HG03025 (cell line): ENCODE results near the gene PPARD.

Experiments
- ATAC-seq: cut with Tn5 transposase; IDR thresholded peaks from one replicate; pipeline ENCODE4 v1.9.1; 2021; ENCODE audit warnings: mild to moderate bottlenecking, moderate library complexity; ENCODE audit not compliant: unreplicated experiment, low FRiP score

The PPARD gene

GRCh38 chr6:35461270-35461669 lies 118.9 kb downstream of the PPARD start:
- ATAC-seq, result no peak

GRCh38 chr6:35463292-35463691 lies 120.9 kb downstream of the PPARD start:
- ATAC-seq, result no peak

- no peak for ATAC-seq
Measured at GRCh38 chr6:35465646-35466045, 123.3 kb downstream of the PPARD start.

GRCh38 chr6:35468181-35468979 lies 126.0 kb downstream of the PPARD start, which contains the start of gene RPL10A:
TSS of gene RPL10A (plus strand) at chr6:35468401. CDS start at chr6:35468435, 34 bp downstream.
- ATAC-seq, result peak; percentile 63

GRCh38 chr6:35468980-35469750 lies 126.8 kb downstream of the PPARD start:
- ATAC-seq, result peak; percentile 11

GRCh38 chr6:35469751-35470662 lies 127.6 kb downstream of the PPARD start:
- ATAC-seq, result no peak

- ATAC-seq, result no peak
Measured at GRCh38 chr6:35470663-35471120, 128.3 kb downstream of the PPARD start.

GRCh38 chr6:35471836-35472345 lies 129.5 kb downstream of the PPARD start:
- ATAC-seq, result no peak

GRCh38 chr6:35473075-35473849 lies 130.9 kb downstream of the PPARD start:
- ATAC-seq, result no peak

- no peak for ATAC-seq
Measured at GRCh38 chr6:35473850-35474130, 131.4 kb downstream of the PPARD start.

GRCh38 chr6:35474131-35474941 lies 132.0 kb downstream of the PPARD start:
- no peak for ATAC-seq

GRCh38 chr6:35474942-35475570 lies 132.7 kb downstream of the PPARD start:
- no peak for ATAC-seq

GRCh38 chr6:35475573-35475972 lies 133.2 kb downstream of the PPARD start:
- no peak for ATAC-seq

- no peak for ATAC-seq
Measured at GRCh38 chr6:35476004-35476403, 133.6 kb downstream of the PPARD start.

GRCh38 chr6:35477028-35477427 lies 134.7 kb downstream of the PPARD start:
- ATAC-seq, result no peak
